Transverse colon (tissue), 4 donors: ENCODE measurements around the gene PI4KA.

Experiments
- CTCF ChIP-seq, 5 experiments: fragments of 200-600 bp in 3 of 5; fragments of 450-650 bp in 2 of 5; sonication (generic) in 3 of 5; IDR thresholded peaks; 1 replicate in 2 of 5; 2 replicates in 3 of 5; pipeline ENCODE4 v1.5.1; 2016 to 2017; ENCODE audit warnings: antibody characterized with exemption in 5 of 5, inconsistent platforms in 3 of 5, mild to moderate bottlenecking in 2 of 5, moderate library complexity in 1 of 5
- EP300 ChIP-seq: sonication (generic); formaldehyde crosslinking; IDR thresholded peaks from one replicate; pipeline ENCODE4 v1.6.1; 2017; ENCODE audit warnings: antibody characterized with exemption, low read depth
- POLR2A ChIP-seq: fragments of 450-650 bp; IDR thresholded peaks from one replicate; pipeline ENCODE4 v1.6.1; 2016; ENCODE audit warnings: antibody characterized with exemption, mild to moderate bottlenecking, moderate library complexity
- POLR2AphosphoS5 ChIP-seq, 3 donors: sonication (generic); formaldehyde crosslinking; IDR thresholded peaks; one replicate each; pipeline ENCODE4 v1.6.1; 2016; ENCODE audit warnings: antibody characterized with exemption in 3 of 3

GRCh38 chr22:20725987-20726558 lies 132.5 kb downstream of the PI4KA start:
- TF ChIP-seq CTCF (IDR thresholded peaks at IDR 0.05) (no peak), EP300 (no peak), POLR2A (no peak), POLR2AphosphoS5 (IDR thresholded peaks at IDR 0.05) (no peak)
